ENCODE measurements around the gene FGF19.
"Not testable (repeated sequence)": the region's sequence is repeated elsewhere in the genome, so short reads cannot be mapped to it uniquely, and the experiment has no call there.

The FGF19 gene

DNA sequence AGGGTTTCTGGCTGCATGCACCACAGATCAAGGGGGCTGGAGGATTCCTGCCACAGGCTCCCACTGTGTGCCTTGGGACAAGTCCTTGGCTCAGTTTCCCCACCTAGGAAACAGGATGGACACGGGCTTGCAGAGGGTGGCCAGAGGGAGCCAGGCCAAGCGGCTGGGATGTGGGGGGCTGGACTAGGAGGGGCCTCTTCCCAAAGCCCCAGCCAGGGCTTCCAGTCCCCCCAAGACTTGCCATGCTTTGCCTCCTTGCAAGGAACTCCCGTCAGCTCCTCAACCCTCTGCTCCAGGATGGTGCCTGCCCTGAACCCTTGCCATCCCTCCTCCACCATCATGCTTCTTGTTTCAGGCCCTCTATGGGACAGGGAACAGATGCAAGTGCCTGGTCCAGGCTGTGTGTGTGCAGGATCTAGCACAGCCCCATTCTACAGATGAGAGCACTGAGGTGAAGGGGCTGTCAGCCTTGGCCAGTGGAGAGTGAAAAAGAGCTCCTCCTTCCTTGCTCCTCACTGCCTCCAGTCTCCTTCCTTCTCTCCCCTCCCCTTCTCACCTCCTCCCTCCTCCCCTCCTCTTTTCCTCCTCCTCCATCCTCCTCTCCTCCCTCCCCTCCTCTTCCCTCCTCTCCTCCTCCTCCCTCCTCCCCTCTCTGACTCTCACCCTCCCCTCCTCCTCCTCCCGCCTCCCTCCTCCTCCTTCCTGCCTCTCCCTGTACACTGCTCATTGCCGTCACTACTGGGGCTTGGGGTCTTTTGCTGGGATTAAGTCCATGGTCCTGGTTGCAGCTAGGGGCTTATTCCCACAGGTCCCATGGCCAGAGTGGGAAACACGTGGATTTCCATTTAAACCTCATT lies 13.3 kb upstream of the FGF19 start:
- DNase-seq: no peak

DNA sequence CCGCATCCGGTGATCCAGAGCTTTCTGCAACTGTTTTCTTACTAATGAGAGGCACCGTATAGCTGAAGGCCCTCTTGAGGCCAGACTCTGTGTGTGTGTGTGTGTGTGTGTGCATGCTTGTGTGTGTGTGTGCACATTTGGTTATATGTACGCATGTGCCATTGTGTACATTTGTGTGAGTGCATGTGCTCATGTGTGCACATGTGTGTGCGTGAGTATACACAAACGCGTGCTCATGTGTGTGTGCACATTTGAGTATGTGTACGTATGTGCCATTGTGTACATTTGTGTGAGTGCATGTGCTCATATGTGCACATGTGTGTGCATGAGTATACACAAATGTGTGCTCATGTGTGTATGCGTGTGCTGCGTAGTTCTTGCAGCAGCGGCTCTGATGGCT lies 12.3 kb upstream of the FGF19 start:
- no peak for DNase-seq

DNA sequence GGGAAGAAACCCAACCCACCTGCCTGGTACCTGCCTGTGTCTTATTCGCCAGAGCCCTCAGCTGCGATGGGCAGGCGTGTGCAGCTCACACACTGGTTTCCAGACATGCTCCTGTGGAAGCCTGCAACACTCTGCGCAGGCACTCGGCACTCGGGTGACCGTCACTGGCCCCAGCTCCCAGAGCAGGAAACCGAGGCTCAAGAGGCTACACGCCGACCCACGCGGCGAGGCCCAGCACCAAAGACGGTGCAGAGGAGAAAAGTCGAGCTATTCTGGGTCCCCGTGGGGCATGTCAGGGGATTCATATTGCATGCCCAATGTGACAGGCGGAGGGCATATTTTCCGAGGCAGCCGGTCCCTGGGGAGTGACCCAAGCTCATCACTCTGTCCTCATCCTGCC lies 11.6 kb upstream of the FGF19 start:
- DNase-seq: no peak

DNA sequence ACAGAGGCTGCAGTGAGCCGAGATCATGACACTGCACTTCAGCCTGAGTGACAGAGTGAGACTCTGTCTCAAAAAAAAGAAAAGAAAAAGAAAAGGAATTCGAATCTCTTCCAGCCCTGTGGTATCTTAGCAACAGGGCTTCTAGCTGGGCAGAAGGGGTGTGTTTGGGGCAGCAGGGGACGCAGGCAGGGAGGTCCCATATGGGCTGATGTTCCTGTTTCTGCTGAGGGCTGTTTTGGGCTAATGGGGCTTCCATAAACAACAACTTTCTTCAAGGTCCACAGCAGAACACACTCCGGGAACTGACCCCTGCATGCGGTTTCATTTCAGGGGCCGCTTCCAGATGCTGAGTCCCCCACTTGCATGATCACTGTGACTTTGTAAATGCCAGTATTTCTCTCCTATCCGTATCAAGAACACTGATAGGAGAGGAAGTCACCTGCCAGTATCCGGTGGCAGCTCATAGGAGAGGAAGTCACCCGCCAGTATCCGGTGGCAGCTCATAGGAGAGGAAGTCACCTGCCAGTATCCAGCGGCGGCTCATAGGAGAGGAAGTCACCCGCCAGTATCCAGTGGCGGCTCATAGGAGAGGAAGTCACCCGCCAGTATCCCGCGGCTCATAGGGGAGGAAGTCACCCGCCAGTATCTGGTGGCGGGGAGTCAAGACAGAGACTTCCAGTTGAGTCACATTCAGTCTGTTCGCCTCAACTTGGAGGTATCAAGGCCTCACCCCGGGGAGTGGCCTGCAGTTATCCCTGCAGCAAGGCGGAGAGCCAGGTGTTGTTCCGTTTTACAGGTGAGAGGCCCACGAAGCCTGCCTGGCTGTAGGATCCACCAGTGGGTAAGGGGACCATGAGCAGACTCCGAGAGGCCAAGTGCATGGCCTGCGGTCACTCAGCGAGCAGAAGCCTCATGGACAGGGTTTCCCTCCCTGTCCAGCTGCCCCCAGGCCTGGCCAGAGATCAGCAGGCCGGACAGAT lies 8.3 kb upstream of the FGF19 start:
- no peak for DNase-seq

DNA sequence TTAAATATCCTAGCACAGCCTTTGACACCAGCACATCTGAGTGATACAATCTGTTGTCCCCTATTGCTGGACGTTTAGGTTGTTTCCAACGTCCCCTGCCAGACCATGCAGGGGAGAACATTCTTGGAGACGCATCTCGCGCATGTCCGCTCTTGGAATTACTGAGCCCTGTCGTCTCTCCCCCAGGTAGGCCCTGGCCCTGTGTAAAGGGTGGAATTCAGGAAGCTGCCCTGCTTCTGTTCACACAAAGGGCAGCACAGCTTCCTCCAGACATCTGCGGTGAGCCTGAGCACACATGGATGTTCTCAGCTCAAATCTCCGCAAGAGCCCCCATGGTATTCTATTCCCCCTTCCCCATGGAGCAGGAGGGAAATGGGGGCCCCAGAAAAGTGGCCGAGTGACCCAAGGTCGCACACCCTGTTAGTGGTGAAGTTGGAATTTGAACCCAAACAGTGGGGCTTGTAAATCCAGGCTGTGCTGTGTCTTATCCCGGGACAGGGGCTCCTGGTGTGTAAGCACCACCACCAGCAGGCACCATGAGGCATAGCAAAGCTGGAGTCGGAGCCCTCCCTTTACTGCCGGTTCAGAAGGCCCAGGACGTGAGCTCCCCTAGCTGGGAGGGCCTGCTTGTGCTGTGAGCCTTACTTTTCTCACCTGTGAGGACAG lies 5.0 kb upstream of the FGF19 start:
- no peak for DNase-seq

DNA sequence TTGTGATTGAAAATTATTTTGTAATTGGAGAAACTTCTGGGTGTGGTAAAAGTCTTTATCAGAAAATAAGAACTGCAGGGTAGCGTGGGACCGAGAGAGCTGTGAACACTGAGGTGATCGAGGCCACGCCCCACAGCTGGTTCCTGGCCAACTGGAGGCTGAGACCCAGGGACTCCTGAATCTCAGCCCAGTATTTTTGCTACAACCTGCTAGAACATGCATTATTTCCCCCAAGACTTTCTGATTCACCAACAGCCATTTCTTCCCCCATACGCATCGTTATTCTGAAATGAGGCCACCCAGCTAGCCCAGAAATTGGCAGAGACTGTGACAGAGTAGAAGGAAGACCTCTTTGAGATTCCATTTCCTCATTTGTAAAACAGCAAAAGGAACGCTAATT lies 3.4 kb upstream of the FGF19 start:
- DNase-seq: no peak

DNA sequence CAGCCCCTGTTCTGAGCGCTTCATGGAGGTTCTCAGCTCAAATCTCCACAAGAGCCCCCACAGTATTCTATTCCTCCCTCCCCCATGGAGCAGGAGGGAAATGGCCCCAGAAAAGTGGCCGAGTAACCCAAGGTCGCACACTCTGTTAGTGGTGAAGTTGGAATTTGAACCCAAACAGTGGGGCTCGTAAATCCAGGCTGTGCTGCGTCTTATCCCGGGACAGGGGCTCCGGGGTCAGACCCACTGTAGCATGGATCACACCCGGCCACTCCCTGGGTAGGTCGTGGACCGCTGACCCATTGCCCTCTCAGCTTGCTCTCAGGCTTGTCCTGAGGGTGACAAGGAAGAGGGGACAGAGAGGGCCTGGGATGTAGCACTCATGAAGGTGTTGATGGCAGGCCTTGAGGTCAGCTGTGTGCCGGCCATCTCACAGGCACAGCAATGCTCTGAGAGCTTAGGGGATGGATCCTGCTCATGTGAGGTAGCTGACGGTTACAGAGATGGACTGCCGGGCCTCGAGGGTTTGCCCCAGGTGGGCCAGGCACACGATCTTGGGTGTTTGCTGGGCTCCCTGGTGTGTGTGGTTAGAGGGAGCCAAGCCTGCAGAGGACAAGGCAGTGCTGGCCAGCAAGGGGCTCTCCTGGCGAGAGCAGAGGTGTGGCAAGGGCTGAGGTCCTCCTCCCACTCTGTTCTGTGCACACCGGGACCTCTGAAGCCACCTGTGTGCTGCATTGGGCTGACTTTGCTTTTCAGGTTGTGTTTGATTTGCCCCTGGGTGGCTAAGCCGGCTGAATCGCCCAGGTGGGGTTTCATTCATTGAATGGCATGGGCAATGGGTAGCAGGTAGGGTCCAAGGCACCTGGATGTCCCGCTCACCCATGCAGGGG lies 2.3 kb upstream of the FGF19 start:
- no peak for DNase-seq

DNA sequence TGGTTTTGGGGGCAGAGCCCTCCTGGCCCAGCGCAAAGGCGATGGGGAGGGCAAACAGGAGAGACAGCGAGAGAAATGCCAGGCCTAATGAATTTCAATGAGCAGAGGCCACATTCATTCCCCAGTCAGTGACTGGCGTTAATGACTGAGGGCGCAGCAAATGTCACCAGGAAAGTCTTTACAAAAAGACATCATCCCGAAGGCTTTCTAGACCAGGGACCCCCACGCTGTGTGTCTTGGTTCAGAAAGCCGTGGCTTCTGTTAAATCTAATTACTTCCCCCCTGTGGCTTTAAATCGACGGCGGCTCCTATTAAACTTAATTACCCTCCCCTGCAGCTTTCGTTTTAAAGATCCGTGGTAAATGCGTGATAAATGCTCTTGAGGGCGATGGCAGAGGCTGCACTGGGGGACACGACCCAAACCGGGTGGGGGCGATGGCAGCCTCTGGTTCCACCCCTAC lies 1.6 kb upstream of the FGF19 start:
- DNase-seq: no peak

DNA sequence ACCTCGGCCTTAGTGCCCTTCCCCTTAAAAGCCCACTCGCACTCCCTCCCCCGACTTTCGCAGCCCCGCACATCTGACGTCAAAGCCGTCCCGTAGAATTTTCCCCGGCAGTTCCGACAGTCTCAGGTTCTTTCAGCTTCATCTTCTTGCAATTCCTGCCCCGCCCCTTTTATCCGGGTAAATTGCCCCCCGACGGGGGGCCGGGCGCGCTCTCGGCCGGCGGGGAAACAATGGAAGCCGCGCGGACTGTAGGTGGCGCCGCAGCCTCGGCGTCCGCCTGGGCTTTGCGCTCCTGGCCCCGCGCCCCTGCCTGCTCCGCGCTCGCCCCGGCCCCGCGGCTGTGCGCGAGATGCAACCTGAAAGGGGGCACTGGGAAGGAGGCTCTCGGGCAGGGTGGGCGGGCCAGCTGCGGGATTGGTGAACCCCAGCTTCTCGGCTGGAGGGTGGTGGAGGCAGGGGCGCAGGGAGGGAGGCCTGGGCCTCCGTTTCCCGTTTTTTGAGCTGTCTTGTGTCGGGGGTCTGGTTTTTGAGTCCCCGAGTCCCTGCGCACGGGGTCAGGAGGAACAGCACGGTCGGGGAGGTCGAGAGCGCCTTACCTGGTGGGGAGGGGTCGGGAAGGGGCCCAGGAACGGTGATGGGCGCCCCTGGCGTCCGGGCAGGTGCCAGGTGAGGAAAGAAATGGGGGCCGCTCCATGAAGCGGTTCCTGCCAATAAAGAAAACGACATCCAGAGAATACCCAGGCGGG lies 859 bp upstream of the FGF19 start:
- no peak for DNase-seq

DNA sequence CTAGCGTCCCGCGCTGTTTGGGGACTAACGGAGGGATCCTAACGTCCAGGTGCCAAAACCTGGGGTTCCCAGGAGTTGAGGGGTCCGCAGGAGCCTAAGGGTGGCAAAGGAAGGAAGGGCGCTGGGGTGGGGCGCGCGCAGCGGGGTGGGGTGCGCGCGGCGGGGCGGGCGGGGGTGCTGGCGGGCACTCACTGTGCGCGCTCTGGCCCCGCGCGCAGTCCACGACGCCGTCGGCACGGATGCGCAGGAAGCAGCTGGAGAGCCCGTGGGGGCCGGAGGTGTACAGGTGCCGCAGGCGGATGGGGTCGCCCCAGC lies 412 bp downstream of the FGF19 start:
- no peak for DNase-seq

DNA sequence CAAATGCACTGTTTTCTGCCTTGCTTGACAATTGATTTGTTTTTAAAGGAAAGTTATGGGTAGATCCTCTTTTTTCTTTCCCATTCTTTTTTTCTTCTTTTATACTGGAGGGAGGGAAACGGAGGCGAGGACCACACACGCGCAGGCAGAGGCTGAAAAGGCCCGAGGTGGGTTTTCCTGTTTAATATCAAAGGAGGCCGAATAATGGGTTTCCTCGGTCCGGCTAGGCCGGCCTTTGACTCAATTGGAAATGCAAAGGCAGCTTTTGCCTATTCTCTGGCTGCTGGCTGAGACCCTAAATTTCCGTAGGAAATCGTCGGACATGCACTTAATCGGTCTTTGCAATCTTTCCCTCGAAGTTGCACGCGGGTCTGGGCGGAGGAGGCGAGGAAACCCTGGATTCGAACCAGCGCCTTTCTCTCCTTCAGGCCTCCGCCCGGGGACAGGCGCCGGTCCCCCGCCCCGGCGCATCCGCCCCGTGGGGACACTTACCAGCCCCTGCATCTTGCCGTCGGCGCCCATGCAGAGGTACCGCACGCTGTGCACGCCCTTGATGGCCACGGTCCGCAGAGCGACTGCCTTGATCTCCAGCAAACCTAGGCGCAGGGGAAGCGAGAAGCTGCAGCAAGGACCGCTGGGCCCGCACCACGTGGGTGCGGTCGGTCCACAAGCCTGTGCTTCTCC lies 911 bp downstream of the FGF19 start:
- DNase-seq: no peak

DNA sequence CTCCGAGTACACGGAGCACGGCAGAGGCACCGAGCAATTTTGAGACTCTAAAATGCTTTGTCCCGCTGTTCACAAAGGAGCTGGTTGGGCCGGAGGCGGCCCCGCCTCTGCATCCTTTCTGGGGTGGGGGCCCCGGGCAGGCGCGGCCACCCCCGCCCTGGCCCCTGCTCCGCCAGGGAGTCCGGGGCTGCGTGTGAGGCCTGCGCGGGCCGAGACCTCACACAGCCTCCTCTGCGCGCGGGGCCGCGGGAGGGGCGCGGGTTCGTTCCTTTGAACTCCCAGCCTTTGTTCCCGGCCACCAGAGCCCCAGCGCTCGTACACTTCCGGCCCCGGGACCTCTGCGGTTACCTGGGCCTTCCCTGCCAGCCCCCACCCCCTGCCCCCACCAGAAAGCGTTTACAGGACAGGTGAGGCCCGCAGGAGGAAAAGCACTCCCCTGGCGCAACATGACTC lies 1.6 kb downstream of the FGF19 start:
- DNase-seq: no peak

DNA sequence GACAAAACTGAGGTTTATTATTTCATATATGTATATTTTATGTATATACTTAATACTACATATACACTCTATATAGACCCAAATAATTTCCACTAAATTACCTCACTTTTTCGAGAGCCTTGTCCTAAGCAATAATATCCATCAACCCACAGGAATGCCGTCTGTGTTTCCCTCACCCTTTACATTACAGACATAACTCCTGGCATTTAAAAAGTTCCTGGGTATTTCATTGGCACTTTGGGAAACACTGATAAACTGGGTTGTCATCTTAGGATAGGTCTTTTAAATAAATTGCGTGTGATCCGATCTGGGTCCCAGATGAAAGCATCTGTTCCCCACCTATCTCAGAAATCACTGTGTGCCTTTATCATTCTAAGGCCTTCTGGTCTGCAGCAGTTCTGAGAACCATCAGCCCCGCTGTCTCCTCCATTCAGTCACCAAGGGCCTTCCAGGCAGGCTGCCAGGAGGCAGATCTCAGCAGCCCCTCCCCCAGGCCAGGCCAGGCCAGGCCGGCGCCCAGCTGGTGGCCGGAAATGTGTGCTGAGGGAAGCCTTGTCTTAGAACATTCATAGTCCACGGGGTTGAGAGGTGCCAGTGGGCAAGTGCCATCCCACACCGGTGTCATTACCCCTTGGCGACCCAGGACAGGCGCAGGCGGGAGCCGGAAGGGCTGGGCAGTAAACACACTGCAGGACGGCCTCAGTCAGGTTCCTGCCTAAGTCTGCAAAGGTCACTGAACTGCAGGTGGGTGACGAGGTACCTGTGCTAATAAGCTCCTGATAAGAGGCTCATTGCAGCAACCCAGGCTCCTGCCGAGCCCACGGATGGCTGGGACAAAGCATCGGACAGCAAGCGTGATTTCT lies 3.3 kb downstream of the FGF19 start:
- no peak for DNase-seq

DNA sequence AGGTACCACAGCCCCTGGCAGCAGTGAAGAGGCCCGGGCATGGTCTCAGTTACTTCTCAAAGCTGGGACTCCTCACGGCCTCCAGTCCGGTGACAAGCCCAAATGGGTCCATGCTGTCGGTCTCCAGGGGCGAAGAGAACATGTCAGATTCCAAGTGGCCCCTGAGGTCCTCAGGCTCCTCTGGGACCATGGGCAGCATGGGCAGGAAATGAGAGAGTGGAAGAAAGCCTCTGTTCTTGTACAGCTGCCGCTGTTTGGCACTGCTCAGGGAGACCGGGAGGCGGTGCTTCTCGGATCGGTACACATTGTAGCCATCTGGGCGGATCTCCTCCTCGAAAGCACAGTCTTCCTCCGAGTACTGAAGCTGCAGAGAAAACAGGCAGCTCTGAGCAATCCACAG lies 4.6 kb downstream of the FGF19 start:
- DNase-seq: no peak

DNA sequence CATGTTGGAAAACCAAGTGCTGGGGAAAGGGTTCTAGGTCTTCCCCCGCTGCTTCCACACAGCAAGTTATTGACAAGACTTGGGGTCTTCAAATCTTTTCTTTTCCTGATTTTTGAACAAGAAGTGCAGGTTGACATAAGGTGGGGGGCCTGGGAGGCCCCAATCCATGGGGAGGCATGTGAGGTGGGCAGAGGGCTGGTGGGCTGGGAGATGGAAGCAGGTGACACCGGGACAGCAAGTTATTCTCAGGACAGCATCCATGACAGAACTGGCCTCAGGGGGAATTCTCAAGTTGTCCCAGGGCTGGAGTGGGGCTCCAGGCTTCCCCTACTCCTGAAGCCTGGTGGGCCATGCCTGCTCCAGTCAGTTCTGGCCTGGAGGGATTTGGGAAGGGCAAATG lies 5.5 kb downstream of the FGF19 start:
- no peak for DNase-seq

DNA sequence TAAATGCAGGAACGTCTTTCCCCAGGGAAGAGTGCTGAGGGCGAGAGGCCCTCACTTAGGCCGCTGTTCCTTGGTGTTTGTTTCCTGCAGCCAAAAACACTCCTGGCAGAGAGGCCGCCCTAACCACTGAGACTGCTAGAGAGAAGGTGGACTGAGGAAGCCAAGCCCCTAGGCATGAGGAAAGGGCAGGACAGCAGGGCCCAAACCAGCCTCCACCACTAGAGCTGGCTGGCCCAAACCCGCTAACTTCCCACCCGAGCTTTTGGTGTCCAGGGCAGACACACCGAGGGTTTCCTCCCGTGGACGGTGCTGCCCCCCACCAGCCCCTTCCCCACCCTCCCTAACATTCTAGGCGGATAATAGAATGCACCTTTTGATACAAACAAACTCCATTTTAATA lies 6.0 kb downstream of the FGF19 start:
- DNase-seq: no peak

DNA sequence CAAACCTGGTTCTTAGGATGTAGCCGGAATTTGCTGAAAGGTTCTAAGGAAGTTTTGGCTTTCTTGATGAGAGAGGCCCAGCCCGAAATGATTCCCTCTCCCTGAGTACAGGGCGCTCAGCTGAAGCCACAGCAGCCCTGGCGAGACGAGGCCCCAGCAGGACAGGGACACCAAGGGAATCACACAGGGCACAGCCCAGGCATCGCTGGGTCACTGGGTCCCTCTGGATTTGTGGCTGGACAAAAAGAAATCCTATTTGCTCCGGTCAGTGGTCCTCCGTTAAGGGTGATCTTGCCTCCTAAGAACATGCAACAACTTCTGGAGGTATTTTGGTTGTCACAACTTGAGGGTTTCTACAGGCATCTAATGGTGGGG lies 6.4 kb downstream of the FGF19 start:
- no peak for DNase-seq

DNA sequence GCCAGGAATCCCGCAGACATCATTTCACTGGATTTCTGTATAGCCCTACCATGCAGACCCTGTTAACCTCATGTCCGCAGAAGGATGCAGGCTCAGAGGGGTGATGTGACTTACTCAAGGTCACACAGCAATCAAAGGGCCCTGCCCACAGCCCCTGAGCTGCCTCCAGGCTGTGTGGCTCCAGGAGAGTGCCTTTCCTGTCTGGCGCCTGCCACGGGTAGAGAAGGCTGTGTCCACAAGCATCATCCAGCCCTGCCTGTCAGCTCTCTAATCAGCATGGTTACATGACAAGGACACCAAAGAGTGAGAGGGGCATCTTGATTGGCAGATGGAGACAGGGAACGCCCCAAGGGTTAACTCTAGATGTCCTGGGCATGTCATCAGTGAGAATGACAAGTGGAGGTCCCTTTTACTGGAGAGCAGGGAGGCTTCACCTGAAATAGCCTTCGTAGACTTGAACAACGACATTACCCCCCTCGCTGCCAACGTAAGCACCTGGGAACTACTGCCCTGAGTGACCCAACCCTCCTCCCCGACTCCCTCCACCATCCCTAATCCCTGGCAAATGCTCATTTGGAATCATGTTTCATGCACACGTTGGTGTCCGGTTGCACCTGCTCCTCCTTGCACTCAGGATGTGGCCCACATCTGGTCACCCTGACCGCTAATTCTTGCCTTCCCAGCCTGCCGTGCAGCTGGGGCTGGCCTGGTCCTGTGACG lies 6.9 kb downstream of the FGF19 start:
- no peak for DNase-seq

DNA sequence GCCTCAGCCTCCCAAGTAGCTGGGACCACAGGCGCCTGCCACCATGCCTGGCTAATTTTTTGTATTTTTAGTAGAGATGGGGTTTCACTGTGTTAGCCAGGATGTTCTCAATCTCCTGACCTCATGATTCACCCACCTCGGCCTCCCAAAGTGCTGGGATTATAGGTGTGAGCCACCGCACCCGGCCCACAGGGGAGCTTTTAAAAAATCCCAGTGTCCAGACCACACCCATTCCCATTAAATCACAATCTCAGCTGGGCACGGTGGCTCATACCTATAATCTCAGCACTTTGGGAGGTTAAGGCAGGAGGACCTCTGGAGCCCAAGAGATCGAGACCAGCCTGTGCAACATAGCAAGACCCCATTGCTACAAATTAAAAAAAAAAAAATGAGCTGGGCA lies 7.8 kb downstream of the FGF19 start:
- not testable (repeated sequence) for DNase-seq
